Prostate gland (tissue), 2 donors: ENCODE results near the gene ACE2.

ENCODE experiments used
- POLR2A ChIP-seq: fragments of 450-650 bp; IDR thresholded peaks from one replicate; pipeline ENCODE4 v1.6.1; 2016; ENCODE audit warnings: antibody characterized with exemption, mild to moderate bottlenecking
- POLR2AphosphoS5 ChIP-seq: sonication (generic); formaldehyde crosslinking; IDR thresholded peaks from one replicate; pipeline ENCODE4 v1.6.1; 2017; ENCODE audit warnings: antibody characterized with exemption
- TF ChIP-seq, protein P1 (sequence below), 4 experiments: fragments of 200-600 bp in 2 of 4; fragments of 450-650 bp in 2 of 4; sonication (generic) in 2 of 4; IDR thresholded peaks; 1 replicate in 3 of 4; 2 replicates in 1 of 4; pipeline ENCODE4 v1.5.1; 2016 to 2019; ENCODE audit warnings: antibody characterized with exemption in 4 of 4, mild to moderate bottlenecking in 2 of 4, moderate library complexity in 2 of 4

DNA sequence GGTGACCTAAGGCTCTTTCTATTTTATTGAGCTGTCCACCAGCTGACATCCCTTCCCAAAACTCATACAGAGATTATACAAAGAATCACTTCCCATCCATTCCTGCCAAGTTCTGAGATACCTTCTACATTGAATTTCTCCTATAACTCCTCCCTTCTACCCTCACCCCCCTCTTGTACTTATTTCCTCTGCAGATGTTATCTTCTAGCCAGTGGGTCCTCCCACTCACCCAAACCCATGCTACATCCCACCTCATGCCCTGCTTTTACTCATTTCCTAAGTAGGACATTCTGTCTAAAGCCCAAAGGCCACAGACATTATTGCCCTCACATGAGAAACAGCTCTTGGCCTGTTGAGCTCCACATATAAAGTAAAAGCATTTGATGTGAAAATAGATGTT lies 71.6 kb downstream of the ACE2 start:
- TF ChIP-seq, protein P1, sequence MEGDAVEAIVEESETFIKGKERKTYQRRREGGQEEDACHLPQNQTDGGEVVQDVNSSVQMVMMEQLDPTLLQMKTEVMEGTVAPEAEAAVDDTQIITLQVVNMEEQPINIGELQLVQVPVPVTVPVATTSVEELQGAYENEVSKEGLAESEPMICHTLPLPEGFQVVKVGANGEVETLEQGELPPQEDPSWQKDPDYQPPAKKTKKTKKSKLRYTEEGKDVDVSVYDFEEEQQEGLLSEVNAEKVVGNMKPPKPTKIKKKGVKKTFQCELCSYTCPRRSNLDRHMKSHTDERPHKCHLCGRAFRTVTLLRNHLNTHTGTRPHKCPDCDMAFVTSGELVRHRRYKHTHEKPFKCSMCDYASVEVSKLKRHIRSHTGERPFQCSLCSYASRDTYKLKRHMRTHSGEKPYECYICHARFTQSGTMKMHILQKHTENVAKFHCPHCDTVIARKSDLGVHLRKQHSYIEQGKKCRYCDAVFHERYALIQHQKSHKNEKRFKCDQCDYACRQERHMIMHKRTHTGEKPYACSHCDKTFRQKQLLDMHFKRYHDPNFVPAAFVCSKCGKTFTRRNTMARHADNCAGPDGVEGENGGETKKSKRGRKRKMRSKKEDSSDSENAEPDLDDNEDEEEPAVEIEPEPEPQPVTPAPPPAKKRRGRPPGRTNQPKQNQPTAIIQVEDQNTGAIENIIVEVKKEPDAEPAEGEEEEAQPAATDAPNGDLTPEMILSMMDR (IDR thresholded peaks at IDR 0.05): no peak
- TF ChIP-seq POLR2A (no peak), POLR2AphosphoS5 (no peak)
